ENCODE results near the gene KAT8.

DNA sequence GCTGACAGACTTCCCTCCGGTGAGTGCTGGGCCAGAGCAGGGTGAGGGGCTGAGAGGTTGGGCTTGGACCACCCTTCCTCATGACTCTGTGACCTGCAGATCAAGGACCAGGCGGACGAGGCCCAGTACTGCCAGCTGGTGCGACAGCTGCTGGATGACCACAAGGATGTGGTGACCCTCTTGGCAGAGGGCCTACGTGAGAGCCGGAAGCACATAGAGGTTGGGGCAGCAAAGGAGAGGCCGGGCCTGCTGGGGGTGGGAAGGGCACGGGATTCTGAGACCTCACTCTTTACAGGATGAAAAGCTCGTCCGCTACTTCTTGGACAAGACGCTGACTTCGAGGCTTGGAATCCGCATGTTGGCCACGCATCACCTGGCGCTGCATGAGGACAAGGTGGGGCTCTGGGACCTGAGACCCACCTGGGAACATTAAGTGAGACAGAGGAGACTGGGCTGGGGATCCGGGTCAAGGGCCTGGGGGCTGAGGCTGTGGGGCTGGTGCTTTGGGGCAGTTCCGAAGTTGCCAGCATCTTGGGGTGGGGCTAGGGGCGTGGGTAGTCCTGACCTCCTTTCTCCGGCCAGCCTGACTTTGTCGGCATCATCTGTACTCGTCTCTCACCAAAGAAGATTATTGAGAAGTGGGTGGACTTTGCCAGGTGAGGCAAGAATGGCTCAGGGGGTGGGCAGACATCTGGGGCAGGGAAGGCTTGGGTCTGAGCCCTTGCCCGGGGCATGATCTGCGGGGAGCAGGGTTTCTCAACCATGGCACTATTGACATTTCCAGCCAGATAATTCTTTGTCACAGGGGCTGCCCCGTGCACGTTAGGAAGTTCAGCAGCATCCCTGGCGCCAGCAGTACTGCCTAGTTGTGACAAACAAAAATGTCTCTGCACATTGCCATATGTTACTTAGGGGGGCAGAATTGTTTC is 7.1 kb upstream of the KAT8 start:
- no peak for TF ChIP-seq CTCF (IDR thresholded peaks at IDR 0.05)
- TF ChIP-seq POLR2A (IDR thresholded peaks at IDR 0.05), result no peak
